Naive thymus-derived CD4-positive, alpha-beta T cell (primary cell): ENCODE results near the gene GFRA3. TPM values are rescaled to one million over a fixed set of nuclear protein-coding genes. Genes with fewer than 3 reads are reported as not detected.
A peak's percentile ranks its signal among the peaks of the same experiment; 100 is the strongest.

Source experiments
- ATAC-seq: fragments of 150-1000 bp; cut with Tn5 transposase; 2 replicates; pipeline ENCODE4 v1.10.0; 2021; ENCODE audit warnings: mild to moderate bottlenecking, moderate library complexity
- CTCF ChIA-PET: fragments of 350-600 bp; sonication (Branson Sonifier 250); formaldehyde crosslinking; loops from one replicate; lab custom pipeline; 2021; ENCODE audit warnings: antibody characterized with exemption; lab: Charles Lee
- POLR2A ChIA-PET: fragments of 350-600 bp; sonication (Branson Sonifier 250); formaldehyde crosslinking; loops from one replicate; lab custom pipeline; 2021; ENCODE audit warnings: antibody characterized with exemption, inconsistent platforms; lab: Charles Lee
- DNase-seq, 9 donors: peaks; one replicate each; pipeline versions ENCODE4 v3.0.0 to v3.0.0-alpha.2; 2020 to 2022; ENCODE audit warnings: mixed read lengths in 1 of 9
- H3K27ac ChIP-seq: one replicate; pipeline ENCODE4 v1.7.0; 2013; ENCODE audit warnings: mild to moderate bottlenecking, low read depth, low read length, moderate library complexity
- H3K27me3 ChIP-seq, 2 donors: one replicate each; pipeline ENCODE4 v1.7.0; 2013; ENCODE audit warnings: low read length in 2 of 2, mild to moderate bottlenecking in 2 of 2, moderate library complexity in 2 of 2; ENCODE audit not compliant: control insufficient read depth in 2 of 2, insufficient read depth in 2 of 2
- H3K36me3 ChIP-seq, 3 experiments: 1 replicate in 2 of 3; 2 replicates in 1 of 3; pipeline ENCODE4 v1.7.0; 2013; ENCODE audit warnings: low read length in 3 of 3, mild to moderate bottlenecking in 3 of 3, moderate library complexity in 1 of 3; ENCODE audit not compliant: insufficient read depth in 3 of 3, control insufficient read depth in 2 of 3
- H3K4me1 ChIP-seq, 2 donors: one replicate each; pipeline ENCODE4 v1.7.0; 2013; ENCODE audit warnings: low read length in 2 of 2, mild to moderate bottlenecking in 2 of 2, moderate library complexity in 1 of 2; ENCODE audit not compliant: control insufficient read depth in 2 of 2, insufficient read depth in 2 of 2
- H3K4me3 ChIP-seq: 2 replicates; pipeline ENCODE4 v1.7.0; 2013; ENCODE audit warnings: mild to moderate bottlenecking, low read length
- H3K9me3 ChIP-seq, 3 experiments: 1 replicate in 2 of 3; 2 replicates in 1 of 3; pipeline ENCODE4 v1.7.0; 2013; ENCODE audit warnings: low read length in 3 of 3; ENCODE audit not compliant: control insufficient read depth in 2 of 3
- H3K27ac Mint-ChIP-seq, 9 donors: one replicate each; pipeline ENCODE4 v1.8.0; 2020 to 2022; ENCODE audit warnings: mixed read lengths in 9 of 9, mild to moderate bottlenecking in 8 of 9, moderate library complexity in 5 of 9, inconsistent platforms in 2 of 9
- H3K27me3 Mint-ChIP-seq, 5 donors: one replicate each; pipeline ENCODE4 v1.8.0; 2021 to 2022; ENCODE audit warnings: mixed read lengths in 5 of 5, mild to moderate bottlenecking in 1 of 5
- H3K36me3 Mint-ChIP-seq, 5 donors: one replicate each; pipeline ENCODE4 v1.8.0; 2020 to 2022; ENCODE audit warnings: mixed read lengths in 5 of 5, mild to moderate bottlenecking in 3 of 5, inconsistent platforms in 1 of 5
- H3K4me1 Mint-ChIP-seq, 7 donors: one replicate each; pipeline ENCODE4 v1.8.0; 2020 to 2022; ENCODE audit warnings: mixed read lengths in 7 of 7, mild to moderate bottlenecking in 3 of 7, inconsistent platforms in 1 of 7
- H3K4me3 Mint-ChIP-seq, 10 donors: one replicate each; pipeline ENCODE4 v1.8.0; 2020 to 2022; ENCODE audit warnings: mild to moderate bottlenecking in 10 of 10, mixed read lengths in 10 of 10, moderate library complexity in 6 of 10, inconsistent platforms in 2 of 10
- H3K9me3 Mint-ChIP-seq, 11 donors: one replicate each; pipeline ENCODE4 v1.8.0; 2020 to 2022; ENCODE audit warnings: mixed read lengths in 11 of 11, mild to moderate bottlenecking in 4 of 11, inconsistent platforms in 1 of 11, moderate library complexity in 1 of 11
- intact Hi-C, 2 donors: fragments of 100-400 bp; cut with micrococcal nuclease; formaldehyde crosslinking; loops; one replicate each; pipeline ENCODE4 v1.15.1; 2023
- polyA plus RNA-seq, 2 donors: library from polyadenylated mRNA; unstranded; fragments of 300-500 nt; fragmentation: Illumina TruSeq; gene quantifications; one replicate each; pipeline ENCODE4 v1.2.3, GENCODE V29; 2021
- total RNA-seq, 6 experiments: library from RNA in 5 of 6; stranded (reverse) in 5 of 6; gene quantifications; 1 replicate in 5 of 6; 2 replicates in 1 of 6; pipeline ENCODE4 v1.2.3 and lab custom pipeline; 2021 to 2026

The GFRA3 gene
- total and polyA plus RNA-seq, 7 experiments from 2014 or later: not detected

GRCh38 chr5:138289296-138289695 is 14.9 kb upstream of the GFRA3 start:
- H3K27ac Mint-ChIP-seq: no peak overlapping the region
- no peak overlapping the region for H3K4me3 Mint-ChIP-seq
- H3K36me3 Mint-ChIP-seq: peaks cover 0 to 3% (median 0%) of the 10 kb centered on the region in 5 donors
- Histone ChIP-seq H3K9me3 (no peaks in the 10 kb centered on the region), H3K27ac (no peak overlapping the region), H3K27me3 (no peaks in the 10 kb centered on the region), H3K36me3 (no peaks in the 10 kb centered on the region), H3K4me1 (no peaks in the 10 kb centered on the region), H3K4me3 (no peak overlapping the region)
- no peaks in the 10 kb centered on the region for H3K9me3 Mint-ChIP-seq
- no peaks in the 10 kb centered on the region for H3K27me3 Mint-ChIP-seq
- ATAC-seq: no peak
- ChIA-PET CTCF (no interaction called here), POLR2A (interaction anchor here (0.6 kb wide), 1 partner anchor 8 kb away, joined by 3 read pairs; no protein-coding TSS in a partner anchor)
- H3K4me1 Mint-ChIP-seq: no peaks in the 10 kb centered on the region
- no peak for DNase-seq
- intact Hi-C loops: no loop called here

GRCh38 chr5:138287246-138287645 is 12.8 kb upstream of the GFRA3 start:
- CTCF ChIA-PET: no interaction called here
- intact Hi-C loops: no loop called here
- no peaks in the 10 kb centered on the region for H3K36me3 ChIP-seq
- H3K36me3 Mint-ChIP-seq: peaks cover 0 to 3% (median 0%) of the 10 kb centered on the region in 5 donors
- no peaks in the 10 kb centered on the region for H3K27me3 ChIP-seq
- no peak overlapping the region for H3K27ac Mint-ChIP-seq
- H3K9me3 Mint-ChIP-seq: no peaks in the 10 kb centered on the region
- no peaks in the 10 kb centered on the region for H3K4me1 ChIP-seq
- POLR2A ChIA-PET: no interaction called here
- no peaks in the 10 kb centered on the region for H3K27me3 Mint-ChIP-seq
- no peaks in the 10 kb centered on the region for H3K4me1 Mint-ChIP-seq
- ATAC-seq: no peak
- no peak overlapping the region for H3K4me3 ChIP-seq
- no peak for DNase-seq
- no peaks in the 10 kb centered on the region for H3K9me3 ChIP-seq
- no peak overlapping the region for H3K27ac ChIP-seq
- no peak overlapping the region for H3K4me3 Mint-ChIP-seq

- Histone ChIP-seq H3K27ac (no peak overlapping the region), H3K4me3 (no peak overlapping the region), H3K36me3 (no peaks in the 10 kb centered on the region), H3K4me1 (no peaks in the 10 kb centered on the region), H3K9me3 (no peaks in the 10 kb centered on the region), H3K27me3 (no peaks in the 10 kb centered on the region)
- DNase-seq: no peak
- H3K9me3 Mint-ChIP-seq: no peaks in the 10 kb centered on the region
- H3K27me3 Mint-ChIP-seq: no peaks in the 10 kb centered on the region
- no peaks in the 10 kb centered on the region for H3K4me1 Mint-ChIP-seq
- POLR2A ChIA-PET: interaction anchor here (0.6 kb wide), 1 partner anchor 42 kb away, joined by 3 read pairs; no protein-coding TSS in a partner anchor
- peak; percentile 36 for ATAC-seq
- CTCF ChIA-PET: interaction anchor here (0.7 kb wide), 1 partner anchor 99 kb away, joined by 3 read pairs; no protein-coding TSS in a partner anchor
- no peak overlapping the region for H3K27ac Mint-ChIP-seq
- H3K36me3 Mint-ChIP-seq: peaks cover 0 to 3% (median 0%) of the 10 kb centered on the region in 5 donors
- H3K4me3 Mint-ChIP-seq: no peak overlapping the region
- intact Hi-C loops: loop anchor here (1.0 to 5.0 kb wide), 2 partner anchors 103 to 206 kb away; no protein-coding TSS in a partner anchor
These were observed 8.7 kb upstream of the GFRA3 start for GRCh38 chr5:138282920-138283742.

GRCh38 chr5:138280915-138281314 is 6.5 kb upstream of the GFRA3 start:
- CTCF ChIA-PET: no interaction called here
- ATAC-seq: no peak
- intact Hi-C loops: loop anchor here in 1 of 2 donors (5.0 kb wide), 1 partner anchor 204 kb away; no protein-coding TSS in a partner anchor
- no peaks in the 10 kb centered on the region for H3K9me3 ChIP-seq
- H3K27me3 ChIP-seq: no peaks in the 10 kb centered on the region
- Mint-ChIP-seq H3K27ac (no peak overlapping the region), H3K4me1 (no peaks in the 10 kb centered on the region), H3K9me3 (no peaks in the 10 kb centered on the region), H3K27me3 (peaks cover 0 to 11% (median 0%) of the 10 kb centered on the region in 5 donors), H3K36me3 (peaks cover 0 to 2% (median 0%) of the 10 kb centered on the region in 5 donors), H3K4me3 (no peak overlapping the region)
- no peak overlapping the region for H3K27ac ChIP-seq
- no peaks in the 10 kb centered on the region for H3K4me1 ChIP-seq
- no peaks in the 10 kb centered on the region for H3K36me3 ChIP-seq
- POLR2A ChIA-PET: interaction anchor here (0.6 kb wide), 1 partner anchor 9 kb away, joined by 3 read pairs; no protein-coding TSS in a partner anchor
- H3K4me3 ChIP-seq: no peak overlapping the region
- DNase-seq: no peak

- intact Hi-C loops: no loop called here
- Histone ChIP-seq H3K27ac (no peak overlapping the region), H3K4me3 (no peak overlapping the region), H3K27me3 (peaks cover 0 to 6% of the 10 kb centered on the region in 2 donors), H3K36me3 (no peaks in the 10 kb centered on the region), H3K9me3 (no peaks in the 10 kb centered on the region), H3K4me1 (no peaks in the 10 kb centered on the region)
- peaks cover 4 to 10% (median 6%) of the 10 kb centered on the region in 7 donors for H3K4me1 Mint-ChIP-seq
- ATAC-seq (no peak), DNase-seq (no peak)
- H3K27ac Mint-ChIP-seq: no peak overlapping the region
- H3K27me3 Mint-ChIP-seq: peaks cover 18 to 39% (median 24%) of the 10 kb centered on the region in 5 donors
- peaks cover 0 to 1% (median 0%) of the 10 kb centered on the region in 5 donors for H3K36me3 Mint-ChIP-seq
- ChIA-PET POLR2A (no interaction called here), CTCF (interaction anchor here (0.5 kb wide), 1 partner anchor 336 kb away, joined by 3 read pairs; no protein-coding TSS in a partner anchor)
- peaks cover 0 to 2% (median 0%) of the 10 kb centered on the region in 11 donors for H3K9me3 Mint-ChIP-seq
- no peak overlapping the region for H3K4me3 Mint-ChIP-seq
These were observed 2.1 kb upstream of the GFRA3 start for GRCh38 chr5:138276402-138277054.

GRCh38 chr5:138275895-138276294 is 1.5 kb upstream of the GFRA3 start:
- no peak for DNase-seq
- peak overlapping the region in 1 of 10 donors; percentile 29 for H3K4me3 Mint-ChIP-seq
- H3K9me3 Mint-ChIP-seq: peaks cover 0 to 2% (median 0%) of the 10 kb centered on the region in 11 donors
- Histone ChIP-seq H3K27ac (no peak overlapping the region), H3K4me1 (no peaks in the 10 kb centered on the region), H3K4me3 (no peak overlapping the region), H3K9me3 (no peaks in the 10 kb centered on the region), H3K27me3 (peaks cover 0 to 6% of the 10 kb centered on the region in 2 donors), H3K36me3 (no peaks in the 10 kb centered on the region)
- CTCF ChIA-PET: interaction anchor here (0.5 kb wide), 1 partner anchor 335 kb away, joined by 3 read pairs; no protein-coding TSS in a partner anchor
- H3K27me3 Mint-ChIP-seq: peaks cover 18 to 39% (median 27%) of the 10 kb centered on the region in 5 donors
- H3K27ac Mint-ChIP-seq: no peak overlapping the region
- peaks cover 4 to 10% (median 6%) of the 10 kb centered on the region in 7 donors for H3K4me1 Mint-ChIP-seq
- ATAC-seq: no peak
- intact Hi-C loops: no loop called here
- POLR2A ChIA-PET: no interaction called here
- H3K36me3 Mint-ChIP-seq: peaks cover 0 to 3% (median 0%) of the 10 kb centered on the region in 5 donors
